K562 (cell line): ENCODE measurements around the gene CREB3L2. TPM values are rescaled to one million over a fixed set of nuclear protein-coding genes. Genes with fewer than 3 reads are reported as not detected.

Experiments
- ARID2 ChIP-seq: fragments of 450-650 bp; IDR thresholded peaks from 2 replicates; pipeline ENCODE4 v1.6.1; 2017; ENCODE audit warnings: antibody characterized with exemption, mild to moderate bottlenecking
- BMI1 ChIP-seq: fragments of 150-350 bp; IDR thresholded peaks from 2 replicates; pipeline ENCODE4 v1.6.1; 2014; ENCODE audit warnings: low read length
- CAMTA2 ChIP-seq: fragments of 250-450 bp; sonication (Bioruptor Pico); conservative IDR thresholded peaks from 2 replicates; pipeline ENCODE4 v1.5.1; 2022
- ESRRB ChIP-seq: fragments of 250-450 bp; sonication (Bioruptor Pico); IDR thresholded peaks from 2 replicates; pipeline ENCODE4 v1.5.0; 2020; ENCODE audit warnings: mild to moderate bottlenecking, moderate library complexity, borderline replicate concordance
- FOXA1 ChIP-seq: fragments of 450-650 bp; IDR thresholded peaks from 2 replicates; pipeline ENCODE4 v1.6.1; 2016; ENCODE audit warnings: mild to moderate bottlenecking, borderline replicate concordance
- FOXA3 ChIP-seq, 2 experiments: fragments of 450-650 bp in 1 of 2; sonication (generic) in 1 of 2; formaldehyde crosslinking; IDR thresholded peaks in 1 of 2; conservative IDR thresholded peaks in 1 of 2; 2 replicates each; pipeline versions ENCODE4 v1.4.0 to v1.8.0; 2020 to 2022; ENCODE audit warnings: mild to moderate bottlenecking in 2 of 2, missing genetic modification reagents in 1 of 2
- HES1 ChIP-seq: fragments of 450-650 bp; IDR thresholded peaks from 2 replicates; pipeline ENCODE4 v1.6.1; 2016; ENCODE audit warnings: low read depth, mild to moderate bottlenecking, moderate library complexity
- L3MBTL2 ChIP-seq: fragments of 450-650 bp; IDR thresholded peaks from 2 replicates; pipeline ENCODE4 v1.6.1; 2016; ENCODE audit warnings: mild to moderate bottlenecking, moderate library complexity
- MTF1 ChIP-seq: fragments of 250-450 bp; sonication (Bioruptor Pico); IDR thresholded peaks from 2 replicates; pipeline ENCODE4 v1.9.0; 2021; ENCODE audit warnings: moderate library complexity, mild to moderate bottlenecking, inconsistent platforms, borderline replicate concordance
- NBN ChIP-seq: fragments of 450-650 bp; IDR thresholded peaks from 2 replicates; pipeline ENCODE4 v1.6.1; 2016; ENCODE audit warnings: low read depth, mild to moderate bottlenecking
- NCOA4 ChIP-seq: fragments of 450-650 bp; IDR thresholded peaks from 2 replicates; pipeline ENCODE4 v1.6.1; 2018; ENCODE audit warnings: mild to moderate bottlenecking; ENCODE audit not compliant: partially characterized antibody
- NR2C1 ChIP-seq, 2 experiments: fragments of 450-650 bp; IDR thresholded peaks; 2 replicates each; pipeline ENCODE4 v1.6.1; 2017; ENCODE audit warnings: mild to moderate bottlenecking in 2 of 2, antibody characterized with exemption in 1 of 2, inconsistent platforms in 1 of 2, missing compliant biosample characterization in 1 of 2, missing genetic modification characterization in 1 of 2
- PCBP2 ChIP-seq: fragments of 200-400 bp; formaldehyde crosslinking; IDR thresholded peaks from 2 replicates; pipeline ENCODE4 v1.6.1; 2018; ENCODE audit warnings: low read length, low read depth, mild to moderate bottlenecking, moderate library complexity; ENCODE audit not compliant: poor library complexity, severe bottlenecking
- POLR2A ChIP-seq: fragments of 450-650 bp; conservative IDR thresholded peaks from 2 replicates; pipeline ENCODE4 v1.6.1; 2016
- RBM34 ChIP-seq: fragments of 200-400 bp; formaldehyde crosslinking; IDR thresholded peaks from 2 replicates; pipeline ENCODE4 v1.6.1; 2018; ENCODE audit warnings: low read length, borderline replicate concordance; ENCODE audit not compliant: insufficient read depth
- TAF1 ChIP-seq: IDR thresholded peaks from 2 replicates; pipeline ENCODE4 v1.6.1; 2011; ENCODE audit warnings: mild to moderate bottlenecking, low read length, moderate library complexity; ENCODE audit not compliant: insufficient read depth, control insufficient read depth, severe bottlenecking; ENCODE audit errors: extremely low read depth
- TEAD1 ChIP-seq, 2 experiments: fragments of 450-650 bp in 1 of 2; sonication (generic) in 1 of 2; formaldehyde crosslinking; IDR thresholded peaks; 2 replicates each; pipeline versions ENCODE4 v1.4.0 to v1.8.0; 2020 to 2022; ENCODE audit warnings: mild to moderate bottlenecking in 2 of 2, missing genetic modification reagents in 1 of 2
- ZNF644 ChIP-seq: fragments of 200-800 bp; sonication (Bioruptor generic); IDR thresholded peaks from 2 replicates; pipeline ENCODE4 v1.6.1; 2016; ENCODE audit warnings: low read depth, missing genetic modification characterization, missing compliant biosample characterization
- polyA plus RNA-seq, 8 experiments: library from polyadenylated mRNA; depleted of rRNA in 4 of 8; stranded (reverse) in 5 of 8; unstranded in 3 of 8; fragments of >200 nt; fragmentation: Nextera tagmentation in 2 of 8; fragmentation: Illumina TruSeq in 1 of 8; extraction: Ambion mirVana in 2 of 8; extraction: Trizol in 1 of 8; gene quantifications; 2 replicates each; pipeline versions ENCODE4 v1.2.1 to v1.2.3, GENCODE V29; 2011 to 2014; ENCODE audit warnings: inconsistent platforms in 1 of 8, missing spikeins in 1 of 8
- total RNA-seq, 7 experiments: library from RNA; depleted of rRNA in 6 of 7; stranded (reverse); fragments of >200 nt in 6 of 7; fragmentation: Illumina TruSeq in 2 of 7; extraction: Trizol in 2 of 7; gene quantifications; 2 replicates each; pipeline versions ENCODE4 v1.2.1 to v1.2.3, GENCODE V29; 2011 to 2021; ENCODE audit warnings: low replicate concordance in 1 of 7
- TF ChIP-seq, protein P1 (sequence below), 2 experiments: fragments of 450-650 bp; formaldehyde crosslinking in 1 of 2; IDR thresholded peaks; 2 replicates each; pipeline versions ENCODE4 v1.4.0 to v1.6.1; 2014 to 2020; ENCODE audit warnings: mild to moderate bottlenecking in 2 of 2, borderline replicate concordance in 1 of 2, low read depth in 1 of 2

CREB3L2 gene
- total and polyA plus RNA-seq, 9 of the 15 experiments (the other 6 are each of a cell fraction or from before 2014, with no cell fraction given), result 7.1 to 45.6 (median 15.8) TPM

GRCh38 chr7:138000081-138000701 lies 1.7 kb downstream of the CREB3L2 start (continued):
- TF ChIP-seq, protein P1, sequence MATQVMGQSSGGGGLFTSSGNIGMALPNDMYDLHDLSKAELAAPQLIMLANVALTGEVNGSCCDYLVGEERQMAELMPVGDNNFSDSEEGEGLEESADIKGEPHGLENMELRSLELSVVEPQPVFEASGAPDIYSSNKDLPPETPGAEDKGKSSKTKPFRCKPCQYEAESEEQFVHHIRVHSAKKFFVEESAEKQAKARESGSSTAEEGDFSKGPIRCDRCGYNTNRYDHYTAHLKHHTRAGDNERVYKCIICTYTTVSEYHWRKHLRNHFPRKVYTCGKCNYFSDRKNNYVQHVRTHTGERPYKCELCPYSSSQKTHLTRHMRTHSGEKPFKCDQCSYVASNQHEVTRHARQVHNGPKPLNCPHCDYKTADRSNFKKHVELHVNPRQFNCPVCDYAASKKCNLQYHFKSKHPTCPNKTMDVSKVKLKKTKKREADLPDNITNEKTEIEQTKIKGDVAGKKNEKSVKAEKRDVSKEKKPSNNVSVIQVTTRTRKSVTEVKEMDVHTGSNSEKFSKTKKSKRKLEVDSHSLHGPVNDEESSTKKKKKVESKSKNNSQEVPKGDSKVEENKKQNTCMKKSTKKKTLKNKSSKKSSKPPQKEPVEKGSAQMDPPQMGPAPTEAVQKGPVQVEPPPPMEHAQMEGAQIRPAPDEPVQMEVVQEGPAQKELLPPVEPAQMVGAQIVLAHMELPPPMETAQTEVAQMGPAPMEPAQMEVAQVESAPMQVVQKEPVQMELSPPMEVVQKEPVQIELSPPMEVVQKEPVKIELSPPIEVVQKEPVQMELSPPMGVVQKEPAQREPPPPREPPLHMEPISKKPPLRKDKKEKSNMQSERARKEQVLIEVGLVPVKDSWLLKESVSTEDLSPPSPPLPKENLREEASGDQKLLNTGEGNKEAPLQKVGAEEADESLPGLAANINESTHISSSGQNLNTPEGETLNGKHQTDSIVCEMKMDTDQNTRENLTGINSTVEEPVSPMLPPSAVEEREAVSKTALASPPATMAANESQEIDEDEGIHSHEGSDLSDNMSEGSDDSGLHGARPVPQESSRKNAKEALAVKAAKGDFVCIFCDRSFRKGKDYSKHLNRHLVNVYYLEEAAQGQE (IDR thresholded peaks at IDR 0.05; ENCODE audit: borderline replicate concordance), result no peak
- TF ChIP-seq, protein P1 (CRISPR knock-in tag; IDR thresholded peaks at IDR 0.05; ENCODE audit: low read depth), result no peak
- TF ChIP-seq ESRRB (CRISPR knock-in tag) (no peak), NR2C1 (IDR thresholded peaks at IDR 0.05) (peak; percentile 83), NR2C1 (tag; IDR thresholded peaks at IDR 0.05) (peak; percentile 85), TEAD1 (CRISPR knock-in tag; IDR thresholded peaks at IDR 0.05) (peak in 1 of 2 experiments; percentile 71; a peak in 1 of 4 replicates), NBN (no peak), FOXA1 (no peak), RBM34 (no peak), ARID2 (no peak), POLR2A (no peak), NCOA4 (no peak), L3MBTL2 (no peak), BMI1 (no peak), PCBP2 (no peak), HES1 (no peak), CAMTA2 (CRISPR knock-in tag) (no peak), MTF1 (CRISPR knock-in tag) (no peak), ZNF644 (tag) (no peak), FOXA3 (CRISPR knock-in tag; conservative IDR thresholded peaks at IDR 0.05 in 1 of 2, IDR thresholded peaks at IDR 0.05 in 1 of 2) (no peak), TAF1 (peak; percentile 32)
